ENCODE data around the gene ARHGAP25.

ARHGAP25 gene

GRCh38 chr2:68762100-68762499, 27.5 kb downstream of the ARHGAP25 start:
- in situ Hi-C loops (cut with MboI; ENCODE audit: low pct_unique_long_range_greater_than_20kb, low sequenced_read_pairs, unreplicated experiment) = no loop called here
- no peak for DNase-seq (ENCODE audit: low spot score)
- no peak for TF ChIP-seq CTCF (IDR thresholded peaks at IDR 0.05; ENCODE audit: extremely low read depth, insufficient read depth, missing control alignments)

- TF ChIP-seq CTCF (IDR thresholded peaks at IDR 0.05; ENCODE audit: extremely low read depth, insufficient read depth, missing control alignments) = no peak
- no peak for DNase-seq (ENCODE audit: low spot score)
- in situ Hi-C loops (cut with MboI; ENCODE audit: low pct_unique_long_range_greater_than_20kb, low sequenced_read_pairs, unreplicated experiment) = no loop called here
Measured at GRCh38 chr2:68762665-68763064, 28.1 kb downstream of the ARHGAP25 start.

- in situ Hi-C loops (cut with MboI; ENCODE audit: low pct_unique_long_range_greater_than_20kb, low sequenced_read_pairs, unreplicated experiment) = no loop called here
- no peak for TF ChIP-seq CTCF (IDR thresholded peaks at IDR 0.05; ENCODE audit: extremely low read depth, insufficient read depth, missing control alignments)
Measured at GRCh38 chr2:68764041-68764805, 29.6 kb downstream of the ARHGAP25 start.

GRCh38 chr2:68764806-68765311, 30.2 kb downstream of the ARHGAP25 start:
- in situ Hi-C loops (cut with MboI; ENCODE audit: low pct_unique_long_range_greater_than_20kb, low sequenced_read_pairs, unreplicated experiment) = no loop called here
- DNase-seq (ENCODE audit: low spot score) = no peak
- no peak for TF ChIP-seq CTCF (IDR thresholded peaks at IDR 0.05; ENCODE audit: extremely low read depth, insufficient read depth, missing control alignments)

More at GRCh38 chr2:68764041-68764805, 29.6 kb downstream of the ARHGAP25 start:
- no peak for DNase-seq (ENCODE audit: low spot score)

GRCh38 chr2:68765739-68766375, 31.2 kb downstream of the ARHGAP25 start:
- no peak for TF ChIP-seq CTCF (IDR thresholded peaks at IDR 0.05; ENCODE audit: extremely low read depth, insufficient read depth, missing control alignments)
- no peak for DNase-seq (ENCODE audit: low spot score)
- in situ Hi-C loops (cut with MboI; ENCODE audit: low pct_unique_long_range_greater_than_20kb, low sequenced_read_pairs, unreplicated experiment) = no loop called here

GRCh38 chr2:68766376-68766845, 31.8 kb downstream of the ARHGAP25 start:
- in situ Hi-C loops (cut with MboI; ENCODE audit: low pct_unique_long_range_greater_than_20kb, low sequenced_read_pairs, unreplicated experiment) = no loop called here
- no peak for DNase-seq (ENCODE audit: low spot score)
- no peak for TF ChIP-seq CTCF (IDR thresholded peaks at IDR 0.05; ENCODE audit: extremely low read depth, insufficient read depth, missing control alignments)
